ENCODE measurements around the gene CMSS1. TPM values are rescaled to one million over a fixed set of nuclear protein-coding genes. Genes with fewer than 3 reads are reported as not detected.

Gene CMSS1
- total and polyA plus RNA-seq, 4 experiments from 2014 or later = 18.3 to 29.4 (median 21.9) TPM

DNA sequence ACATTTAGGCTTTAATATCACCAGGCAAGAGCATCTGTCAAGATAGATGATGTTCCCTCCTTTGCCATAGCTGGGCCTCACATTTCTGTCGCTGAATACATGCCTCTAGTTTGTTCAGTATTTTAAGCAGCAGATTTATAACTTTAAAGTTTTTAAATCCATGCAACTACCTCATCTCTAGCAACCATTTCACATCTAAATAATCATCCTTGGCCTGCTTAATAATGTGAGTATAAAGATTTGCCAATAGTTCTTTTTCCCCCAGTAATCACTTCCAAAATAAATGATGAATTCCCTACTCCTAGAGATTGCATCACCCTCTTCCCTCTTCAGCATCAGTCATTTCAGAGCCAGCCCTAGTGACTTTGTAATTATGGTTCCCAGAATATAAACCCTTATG is 332.8 kb downstream of the CMSS1 start:
- H3K27ac ChIP-seq (ENCODE audit: low read depth, low read length) = no peak overlapping the region
- no peaks in the 10 kb centered on the region for H3K4me1 ChIP-seq (ENCODE audit: insufficient read depth, low read length)
- ChIA-PET CTCF (ENCODE audit: partially characterized antibody) (no interaction called here), POLR2A (ENCODE audit: partially characterized antibody) (no interaction called here)
- Mint-ChIP-seq H3K9me3 (peaks cover 3 to 14% (median 10%) of the 10 kb centered on the region in 8 donors), H3K36me3 (peaks cover 51 to 65% of the 10 kb centered on the region in 2 donors), H3K4me3 (no peak overlapping the region), H3K4me1 (peaks cover 0 to 5% (median under 1%) of the 10 kb centered on the region in 4 donors), H3K27me3 (no peaks in the 10 kb centered on the region), H3K27ac (no peak overlapping the region)
- intact Hi-C loops (cut with micrococcal nuclease) = no loop called here
- H3K27me3 ChIP-seq (ENCODE audit: insufficient read depth, low read length) = no peaks in the 10 kb centered on the region
- DNase-seq = no peak
- peaks cover 0 to 6% of the 10 kb centered on the region in 2 donors for H3K9me3 ChIP-seq (ENCODE audit: control insufficient read depth in 1 of 2, low read length in 2 of 2)
- no peak overlapping the region for H3K4me3 ChIP-seq (ENCODE audit: low read length in 2 of 2)
- no peaks in the 10 kb centered on the region for H3K36me3 ChIP-seq (ENCODE audit: insufficient read depth, low read length)

- Histone ChIP-seq H3K4me1 (ENCODE audit: insufficient read depth, low read length) (no peaks in the 10 kb centered on the region), H3K27ac (ENCODE audit: low read depth, low read length) (no peak overlapping the region), H3K4me3 (ENCODE audit: low read length in 2 of 2) (no peak overlapping the region), H3K27me3 (ENCODE audit: insufficient read depth, low read length) (no peaks in the 10 kb centered on the region), H3K9me3 (ENCODE audit: control insufficient read depth in 1 of 2, low read length in 2 of 2) (peaks cover 0 to 9% of the 10 kb centered on the region in 2 donors), H3K36me3 (ENCODE audit: insufficient read depth, low read length) (no peaks in the 10 kb centered on the region)
- H3K27me3 Mint-ChIP-seq = no peaks in the 10 kb centered on the region
- no peak overlapping the region for H3K4me3 Mint-ChIP-seq
- no peak for DNase-seq
- POLR2A ChIA-PET (ENCODE audit: partially characterized antibody) = no interaction called here
- peaks cover 0 to 5% (median under 1%) of the 10 kb centered on the region in 4 donors for H3K4me1 Mint-ChIP-seq
- no peak overlapping the region for H3K27ac Mint-ChIP-seq
- peaks cover 3 to 19% (median 13%) of the 10 kb centered on the region in 8 donors for H3K9me3 Mint-ChIP-seq
- CTCF ChIA-PET (ENCODE audit: partially characterized antibody) = no interaction called here
- intact Hi-C loops (cut with micrococcal nuclease) = no loop called here
- H3K36me3 Mint-ChIP-seq = peaks cover 52 to 70% of the 10 kb centered on the region in 2 donors
Observed at GRCh38 chr3:100151024-100151707, 333.5 kb downstream of the CMSS1 start.

GRCh38 chr3:100154171-100154570 is 336.5 kb downstream of the CMSS1 start:
- Histone ChIP-seq H3K27me3 (ENCODE audit: insufficient read depth, low read length) (no peaks in the 10 kb centered on the region), H3K36me3 (ENCODE audit: insufficient read depth, low read length) (no peaks in the 10 kb centered on the region), H3K4me1 (ENCODE audit: insufficient read depth, low read length) (no peaks in the 10 kb centered on the region), H3K4me3 (ENCODE audit: low read length in 2 of 2) (no peak overlapping the region), H3K27ac (ENCODE audit: low read depth, low read length) (no peak overlapping the region), H3K9me3 (ENCODE audit: control insufficient read depth in 1 of 2, low read length in 2 of 2) (peaks cover 0 to 9% of the 10 kb centered on the region in 2 donors)
- Mint-ChIP-seq H3K27me3 (no peaks in the 10 kb centered on the region), H3K27ac (no peak overlapping the region), H3K4me3 (no peak overlapping the region), H3K36me3 (peaks cover 60 to 78% of the 10 kb centered on the region in 2 donors), H3K4me1 (peaks cover 0 to 1% (median under 1%) of the 10 kb centered on the region in 4 donors), H3K9me3 (peaks cover 3 to 31% (median 20%) of the 10 kb centered on the region in 8 donors)
- intact Hi-C loops (cut with micrococcal nuclease) = no loop called here
- no peak for DNase-seq
- ChIA-PET POLR2A (ENCODE audit: partially characterized antibody) (no interaction called here), CTCF (ENCODE audit: partially characterized antibody) (no interaction called here)

DNA sequence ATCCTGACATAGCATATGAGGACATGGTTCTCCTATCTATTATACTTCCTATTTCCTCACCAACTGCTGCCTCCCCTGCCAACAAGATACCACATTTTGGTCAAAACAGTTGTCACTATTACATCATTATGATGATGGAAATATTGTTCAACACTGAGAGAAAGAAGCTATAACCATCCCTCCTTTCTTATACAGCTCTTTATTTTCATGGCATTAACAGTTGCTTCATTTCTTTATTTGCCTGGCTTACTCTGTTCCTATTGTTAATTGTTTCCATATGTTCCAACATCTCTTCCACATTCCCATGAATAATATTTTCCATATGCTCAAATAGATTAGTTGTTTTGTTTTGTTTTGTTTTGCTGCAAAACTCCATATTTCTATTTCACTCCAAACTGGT is 337.5 kb downstream of the CMSS1 start:
- Histone ChIP-seq H3K4me1 (ENCODE audit: insufficient read depth, low read length) (no peaks in the 10 kb centered on the region), H3K27ac (ENCODE audit: low read depth, low read length) (no peak overlapping the region), H3K36me3 (ENCODE audit: insufficient read depth, low read length) (no peaks in the 10 kb centered on the region), H3K27me3 (ENCODE audit: insufficient read depth, low read length) (no peaks in the 10 kb centered on the region), H3K9me3 (ENCODE audit: control insufficient read depth in 1 of 2, low read length in 2 of 2) (peaks cover 0 to 9% of the 10 kb centered on the region in 2 donors), H3K4me3 (ENCODE audit: low read length in 2 of 2) (no peak overlapping the region)
- POLR2A ChIA-PET (ENCODE audit: partially characterized antibody) = no interaction called here
- no peak overlapping the region for H3K27ac Mint-ChIP-seq
- CTCF ChIA-PET (ENCODE audit: partially characterized antibody) = no interaction called here
- peaks cover 3 to 31% (median 20%) of the 10 kb centered on the region in 8 donors for H3K9me3 Mint-ChIP-seq
- H3K4me1 Mint-ChIP-seq = no peaks in the 10 kb centered on the region
- intact Hi-C loops (cut with micrococcal nuclease) = no loop called here
- no peaks in the 10 kb centered on the region for H3K27me3 Mint-ChIP-seq
- peaks cover 56 to 72% of the 10 kb centered on the region in 2 donors for H3K36me3 Mint-ChIP-seq
- no peak overlapping the region for H3K4me3 Mint-ChIP-seq
- DNase-seq = no peak

DNA sequence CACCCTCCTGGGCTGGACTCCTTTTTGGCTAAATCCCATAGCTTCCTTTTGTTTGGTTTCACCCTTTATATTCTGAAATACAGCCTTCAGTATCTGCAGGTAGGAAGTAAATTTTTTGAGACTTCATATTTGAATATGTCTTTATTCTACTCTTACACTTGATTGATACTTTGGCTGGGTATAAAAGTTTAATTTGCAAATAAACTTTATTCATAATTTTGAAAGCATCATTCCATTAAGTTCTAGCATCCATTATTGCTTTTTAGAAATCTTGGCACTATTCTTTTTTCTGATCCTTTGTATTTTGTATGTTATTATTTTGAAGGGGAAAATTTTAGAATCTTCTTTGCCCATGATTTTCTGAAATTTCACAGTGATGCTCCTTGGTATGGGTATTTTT is 337.9 kb downstream of the CMSS1 start:
- Mint-ChIP-seq H3K27ac (no peak overlapping the region), H3K4me1 (no peaks in the 10 kb centered on the region), H3K36me3 (peaks cover 56 to 73% of the 10 kb centered on the region in 2 donors), H3K4me3 (no peak overlapping the region), H3K27me3 (no peaks in the 10 kb centered on the region), H3K9me3 (peaks cover 3 to 31% (median 20%) of the 10 kb centered on the region in 8 donors)
- no peaks in the 10 kb centered on the region for H3K27me3 ChIP-seq (ENCODE audit: insufficient read depth, low read length)
- POLR2A ChIA-PET (ENCODE audit: partially characterized antibody) = no interaction called here
- peaks cover 0 to 9% of the 10 kb centered on the region in 2 donors for H3K9me3 ChIP-seq (ENCODE audit: control insufficient read depth in 1 of 2, low read length in 2 of 2)
- intact Hi-C loops (cut with micrococcal nuclease) = no loop called here
- H3K4me3 ChIP-seq (ENCODE audit: low read length in 2 of 2) = no peak overlapping the region
- no peaks in the 10 kb centered on the region for H3K4me1 ChIP-seq (ENCODE audit: insufficient read depth, low read length)
- DNase-seq = no peak
- no peaks in the 10 kb centered on the region for H3K36me3 ChIP-seq (ENCODE audit: insufficient read depth, low read length)
- CTCF ChIA-PET (ENCODE audit: partially characterized antibody) = no interaction called here
- no peak overlapping the region for H3K27ac ChIP-seq (ENCODE audit: low read depth, low read length)

DNA sequence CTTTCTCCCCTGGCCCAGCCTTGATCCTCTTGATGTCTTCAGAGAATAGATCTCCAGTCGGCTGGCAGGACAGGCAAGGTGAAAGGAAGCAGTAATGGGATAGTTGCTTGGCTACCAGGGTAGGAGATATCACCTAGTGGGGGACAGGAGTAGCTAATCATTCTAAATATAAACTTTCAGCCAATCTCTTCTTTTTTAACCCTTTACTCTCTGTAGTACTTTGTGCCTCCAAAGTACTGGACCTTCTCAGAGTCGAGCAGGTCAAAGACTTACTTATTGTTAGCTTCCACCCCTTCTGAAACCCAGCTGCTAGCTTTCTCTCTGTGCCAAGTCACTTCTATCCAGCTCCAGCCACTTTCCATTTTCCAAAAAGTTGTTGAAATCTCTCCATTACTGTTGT is 340.0 kb downstream of the CMSS1 start:
- H3K27me3 Mint-ChIP-seq = no peaks in the 10 kb centered on the region
- H3K36me3 Mint-ChIP-seq = peaks cover 48 to 65% of the 10 kb centered on the region in 2 donors
- H3K9me3 Mint-ChIP-seq = peaks cover 1 to 31% (median 20%) of the 10 kb centered on the region in 8 donors
- no peaks in the 10 kb centered on the region for H3K4me1 Mint-ChIP-seq
- H3K4me3 Mint-ChIP-seq = no peak overlapping the region
- Histone ChIP-seq H3K9me3 (ENCODE audit: control insufficient read depth in 1 of 2, low read length in 2 of 2) (peaks cover 0 to 9% of the 10 kb centered on the region in 2 donors), H3K36me3 (ENCODE audit: insufficient read depth, low read length) (no peaks in the 10 kb centered on the region), H3K4me3 (ENCODE audit: low read length in 2 of 2) (no peak overlapping the region), H3K27ac (ENCODE audit: low read depth, low read length) (no peak overlapping the region), H3K27me3 (ENCODE audit: insufficient read depth, low read length) (no peaks in the 10 kb centered on the region), H3K4me1 (ENCODE audit: insufficient read depth, low read length) (no peaks in the 10 kb centered on the region)
- DNase-seq = no peak
- ChIA-PET CTCF (ENCODE audit: partially characterized antibody) (no interaction called here), POLR2A (ENCODE audit: partially characterized antibody) (no interaction called here)
- intact Hi-C loops (cut with micrococcal nuclease) = no loop called here
- no peak overlapping the region for H3K27ac Mint-ChIP-seq

GRCh38 chr3:100158918-100159330 is 341.3 kb downstream of the CMSS1 start:
- peaks cover 41 to 59% of the 10 kb centered on the region in 2 donors for H3K36me3 Mint-ChIP-seq
- H3K27me3 Mint-ChIP-seq = no peaks in the 10 kb centered on the region
- Histone ChIP-seq H3K36me3 (ENCODE audit: insufficient read depth, low read length) (no peaks in the 10 kb centered on the region), H3K27ac (ENCODE audit: low read depth, low read length) (no peak overlapping the region), H3K4me3 (ENCODE audit: low read length in 2 of 2) (no peak overlapping the region), H3K9me3 (ENCODE audit: control insufficient read depth in 1 of 2, low read length in 2 of 2) (peaks cover 0 to 9% of the 10 kb centered on the region in 2 donors), H3K27me3 (ENCODE audit: insufficient read depth, low read length) (no peaks in the 10 kb centered on the region), H3K4me1 (ENCODE audit: insufficient read depth, low read length) (no peaks in the 10 kb centered on the region)
- intact Hi-C loops (cut with micrococcal nuclease) = no loop called here
- H3K27ac Mint-ChIP-seq = no peak overlapping the region
- H3K9me3 Mint-ChIP-seq = peaks cover 0 to 28% (median 19%) of the 10 kb centered on the region in 8 donors
- ChIA-PET CTCF (ENCODE audit: partially characterized antibody) (interaction anchor here (1.4 kb wide), 1 partner anchor 12 kb away, joined by 3 read pairs; no protein-coding TSS in a partner anchor), POLR2A (ENCODE audit: partially characterized antibody) (no interaction called here)
- no peaks in the 10 kb centered on the region for H3K4me1 Mint-ChIP-seq
- DNase-seq = no peak
- no peak overlapping the region for H3K4me3 Mint-ChIP-seq

All from CD4-positive, alpha-beta memory T cell (primary cell).